Subcutaneous adipose tissue (tissue), 4 donors: ENCODE data around the gene CPT1A. TPM values are rescaled to one million over a fixed set of nuclear protein-coding genes. Genes with fewer than 3 reads are reported as not detected.

Experiments used
- CTCF ChIP-seq: fragments of 450-650 bp; IDR thresholded peaks from one replicate; pipeline ENCODE4 v1.5.1; 2016; ENCODE audit warnings: low read depth, mild to moderate bottlenecking, control low read depth, antibody characterized with exemption, moderate library complexity
- total RNA-seq, 4 donors: library from RNA; depleted of rRNA; stranded (reverse); fragments of >200 nt; gene quantifications; one replicate each; pipeline ENCODE4 v1.1.0, GENCODE V29; 2016

Gene CPT1A
- total RNA-seq, 4 donors from 2014 or later = 26.6 to 47.9 (median 35.8) TPM

GRCh38 chr11:68845351-68846002, 3.8 kb upstream of the CPT1A start:
- no peak for TF ChIP-seq CTCF

GRCh38 chr11:68844801-68845200, 3.1 kb upstream of the CPT1A start:
- no peak for TF ChIP-seq CTCF

GRCh38 chr11:68844376-68844775, 2.7 kb upstream of the CPT1A start:
- TF ChIP-seq CTCF = no peak

- TF ChIP-seq CTCF = no peak
These were observed 2.1 kb upstream of the CPT1A start for GRCh38 chr11:68843703-68844312.

- no peak for TF ChIP-seq CTCF
These were observed 1.4 kb upstream of the CPT1A start for GRCh38 chr11:68843052-68843561.

GRCh38 chr11:68842427-68843051, 823 bp upstream of the CPT1A start:
- TF ChIP-seq CTCF = no peak
